Measurements from ENCODE around the gene C1S. TPM values are rescaled to one million over a fixed set of nuclear protein-coding genes. Genes with fewer than 3 reads are reported as not detected.

The C1S gene
- total RNA-seq, 1 experiment from 2014 or later = 7.1 TPM

DNA sequence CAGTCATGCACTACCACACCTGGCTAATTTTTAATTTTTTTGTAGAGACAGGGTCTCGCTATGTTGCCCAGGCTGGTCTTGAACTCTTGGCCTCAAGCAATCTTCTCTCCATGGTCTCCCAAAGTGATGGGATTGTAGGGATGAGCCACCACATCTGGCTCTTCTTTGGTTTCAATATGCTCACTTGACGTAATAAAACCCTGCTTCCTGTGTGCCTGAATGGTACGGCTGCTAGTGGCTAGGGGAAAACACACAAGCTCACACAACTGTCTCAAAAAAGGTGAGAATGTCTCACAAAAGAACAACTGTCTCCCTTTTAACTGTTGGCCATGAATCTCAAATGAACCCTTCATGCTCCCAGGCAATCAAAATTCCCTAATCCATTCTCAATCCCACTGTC is 15.0 kb downstream of the C1S start:
- CTCF ChIA-PET = no interaction called here
- no peak for DNase-seq
- TF ChIP-seq CTCF (IDR thresholded peaks at IDR 0.05; ENCODE audit: unreplicated experiment) = no peak
- Mint-ChIP-seq H3K4me1 (ENCODE audit: low read depth, unreplicated experiment) (no peaks in the 10 kb centered on the region), H3K36me3 (ENCODE audit: insufficient read depth, unreplicated experiment) (no peaks in the 10 kb centered on the region), H3K9me3 (ENCODE audit: low read depth, unreplicated experiment) (no peaks in the 10 kb centered on the region), H3K27me3 (ENCODE audit: unreplicated experiment) (peaks cover 54% of the 10 kb centered on the region), H3K4me3 (ENCODE audit: low read depth, unreplicated experiment) (no peak overlapping the region), H3K27ac (ENCODE audit: unreplicated experiment) (no peak overlapping the region)
- intact Hi-C loops (cut with micrococcal nuclease; ENCODE audit: unreplicated experiment) = no loop called here
- BruUV-seq (replicated peaks) = no TSS peak

GRCh38 chr12:7075939-7076338 is 15.4 kb downstream of the C1S start:
- H3K9me3 Mint-ChIP-seq (ENCODE audit: low read depth, unreplicated experiment) = no peaks in the 10 kb centered on the region
- CTCF ChIA-PET = interaction anchor here (0.6 kb wide), 1 partner anchor 66 kb away, joined by 4 read pairs; no protein-coding TSS in a partner anchor
- BruUV-seq (replicated peaks) = no TSS peak

GRCh38 chr12:7076493-7076892 is 16.0 kb downstream of the C1S start:
- Mint-ChIP-seq H3K9me3 (ENCODE audit: low read depth, unreplicated experiment) (no peaks in the 10 kb centered on the region), H3K4me1 (ENCODE audit: low read depth, unreplicated experiment) (no peaks in the 10 kb centered on the region), H3K36me3 (ENCODE audit: insufficient read depth, unreplicated experiment) (no peaks in the 10 kb centered on the region), H3K4me3 (ENCODE audit: low read depth, unreplicated experiment) (no peak overlapping the region), H3K27ac (ENCODE audit: unreplicated experiment) (no peak overlapping the region), H3K27me3 (ENCODE audit: unreplicated experiment) (peaks cover 54% of the 10 kb centered on the region)
- CTCF ChIA-PET = interaction anchor here (0.6 kb wide), 1 partner anchor 66 kb away, joined by 4 read pairs; no protein-coding TSS in a partner anchor
- intact Hi-C loops (cut with micrococcal nuclease; ENCODE audit: unreplicated experiment) = no loop called here
- no peak for TF ChIP-seq CTCF (IDR thresholded peaks at IDR 0.05; ENCODE audit: unreplicated experiment)
- no peak for DNase-seq
- BruUV-seq (replicated peaks) = no TSS peak

More at GRCh38 chr12:7075939-7076338, 15.4 kb downstream of the C1S start:
- no peak for DNase-seq
- no peaks in the 10 kb centered on the region for H3K36me3 Mint-ChIP-seq (ENCODE audit: insufficient read depth, unreplicated experiment)
- H3K4me3 Mint-ChIP-seq (ENCODE audit: low read depth, unreplicated experiment) = no peak overlapping the region
- intact Hi-C loops (cut with micrococcal nuclease; ENCODE audit: unreplicated experiment) = no loop called here
- H3K27ac Mint-ChIP-seq (ENCODE audit: unreplicated experiment) = no peak overlapping the region
- TF ChIP-seq CTCF (IDR thresholded peaks at IDR 0.05; ENCODE audit: unreplicated experiment) = no peak
- peaks cover 54% of the 10 kb centered on the region for H3K27me3 Mint-ChIP-seq (ENCODE audit: unreplicated experiment)
- H3K4me1 Mint-ChIP-seq (ENCODE audit: low read depth, unreplicated experiment) = no peaks in the 10 kb centered on the region

- intact Hi-C loops (cut with micrococcal nuclease; ENCODE audit: unreplicated experiment) = no loop called here
- no peaks in the 10 kb centered on the region for H3K4me1 Mint-ChIP-seq (ENCODE audit: low read depth, unreplicated experiment)
- BruUV-seq (replicated peaks) = no TSS peak
- no peak overlapping the region for H3K27ac Mint-ChIP-seq (ENCODE audit: unreplicated experiment)
- peaks cover 3% of the 10 kb centered on the region for H3K9me3 Mint-ChIP-seq (ENCODE audit: low read depth, unreplicated experiment)
- no peak for DNase-seq
- no peak for TF ChIP-seq CTCF (IDR thresholded peaks at IDR 0.05; ENCODE audit: unreplicated experiment)
- H3K27me3 Mint-ChIP-seq (ENCODE audit: unreplicated experiment) = peaks cover 43% of the 10 kb centered on the region
- CTCF ChIA-PET = interaction anchor here (1.1 kb wide), 2 partner anchors 9 to 13 kb away, joined by 3 read pairs; no protein-coding TSS in a partner anchor
- H3K36me3 Mint-ChIP-seq (ENCODE audit: insufficient read depth, unreplicated experiment) = no peaks in the 10 kb centered on the region
- no peak overlapping the region for H3K4me3 Mint-ChIP-seq (ENCODE audit: low read depth, unreplicated experiment)
These were observed 17.6 kb downstream of the C1S start for GRCh38 chr12:7078163-7078562.

All from Calu3 (cell line).